ENCODE data around the gene GOPC. TPM values are rescaled to one million over a fixed set of nuclear protein-coding genes. Genes with fewer than 3 reads are reported as not detected.

Gene GOPC
- total and polyA plus RNA-seq, 2 experiments from 2014 or later, result 15.5 to 26.4 TPM

- TF ChIP-seq NANOG (IDR thresholded peaks at IDR 0.05; ENCODE audit: borderline replicate concordance) (no peak), EZH2 (IDR thresholded peaks at IDR 0.05; ENCODE audit: low read depth, unreplicated experiment) (no peak), JUNB (IDR thresholded peaks at IDR 0.05; ENCODE audit: unreplicated experiment) (no peak)
Observed at GRCh38 chr6:117545161-117545595, 57.1 kb downstream of the GOPC start (continued).

GRCh38 chr6:117544716-117545115, 57.6 kb downstream of the GOPC start:
- TF ChIP-seq ZNF114 (CRISPR knock-in tag; IDR thresholded peaks at IDR 0.05), result no peak
- no peak for TF ChIP-seq STAT1 (IDR thresholded peaks at IDR 0.05; ENCODE audit: unreplicated experiment)
- no peak for TF ChIP-seq ETS1 (IDR thresholded peaks at IDR 0.05)
- no peak for TF ChIP-seq JUNB (IDR thresholded peaks at IDR 0.05; ENCODE audit: unreplicated experiment)
- no peak for TF ChIP-seq REST (IDR thresholded peaks at IDR 0.05; ENCODE audit: unreplicated experiment)
- no peak for TF ChIP-seq EZH2phosphoT487 (IDR thresholded peaks at IDR 0.05; ENCODE audit: unreplicated experiment)
- no peak for TF ChIP-seq EZH2 (IDR thresholded peaks at IDR 0.05; ENCODE audit: low read depth, unreplicated experiment)
- TF ChIP-seq NANOG (IDR thresholded peaks at IDR 0.05; ENCODE audit: borderline replicate concordance), result no peak
- TF ChIP-seq CTCF (conservative IDR thresholded peaks at IDR 0.05; ENCODE audit: low read depth in 2 of 2), result no peak
- TF ChIP-seq ZNF331 (CRISPR knock-in tag; IDR thresholded peaks at IDR 0.05; ENCODE audit: low read depth), result no peak
- TF ChIP-seq ZNF462 (CRISPR knock-in tag; IDR thresholded peaks at IDR 0.05), result no peak
- TF ChIP-seq CREB1 (CRISPR knock-in tag; IDR thresholded peaks at IDR 0.05; ENCODE audit: low read depth), result no peak
- no peak for TF ChIP-seq POLR2AphosphoS5 (IDR thresholded peaks at IDR 0.05; ENCODE audit: low read depth)
- Histone ChIP-seq H3K36me3 (ENCODE audit: insufficient read depth) (no peaks in the 10 kb centered on the region; the same call in 1 of the 2 replicates), H3K4me3 (no peak overlapping the region), H3F3A (replicated peaks; ENCODE audit: low read depth) (no peaks in the 10 kb centered on the region), H2AFZ (no peak overlapping the region), H3K79me2 (replicated peaks; ENCODE audit: insufficient read depth) (no peaks in the 10 kb centered on the region), H3K4me2 (no peak overlapping the region), H3K27me3 (ENCODE audit: insufficient read depth) (peaks cover 21% of the 10 kb centered on the region), H3K9me2 (ENCODE audit: insufficient read depth) (no peaks in the 10 kb centered on the region), H3K4me1 (ENCODE audit: insufficient read depth) (peaks cover 16% of the 10 kb centered on the region), H3K27ac (ENCODE audit: low read depth) (no peak overlapping the region), H4K20me1 (replicated peaks; ENCODE audit: insufficient read depth) (no peaks in the 10 kb centered on the region)
- no peaks in the 10 kb centered on the region for H3K9me3 Mint-ChIP-seq
- ATAC-seq (no peak), DNase-seq (ENCODE audit: low spot score) (no peak)
- peaks cover 3% of the 10 kb centered on the region for H3K27me3 Mint-ChIP-seq (ENCODE audit: insufficient read depth, low read depth, poor library complexity)
- peaks cover 17% of the 10 kb centered on the region for H3K4me1 Mint-ChIP-seq
- no peak overlapping the region for H3K4me3 Mint-ChIP-seq
- H3K27ac Mint-ChIP-seq, result no peak overlapping the region
- peaks cover 6% of the 10 kb centered on the region; the same call in 1 of the 3 replicates for H3K36me3 Mint-ChIP-seq (ENCODE audit: low read depth)
